Sciatic nerve (tissue), 2 donors: ENCODE data around the gene RTCA. TPM values are rescaled to one million over a fixed set of nuclear protein-coding genes. Genes with fewer than 3 reads are reported as not detected.
"Not testable (repeated sequence)": the region's sequence is repeated elsewhere in the genome, so short reads cannot be mapped to it uniquely, and the experiment has no call there.

Experiments used
- ATAC-seq: fragments of 200-7000 bp; cut with Tn5 transposase; one replicate; pipeline ENCODE4 v1.9.1; 2020; ENCODE audit warnings: mild to moderate bottlenecking, moderate library complexity
- DNase-seq: peaks from one replicate; pipeline ENCODE4 v3.0.0-alpha.2; 2020; ENCODE audit warnings: low spot score
- intact Hi-C: fragments of 100-400 bp; cut with DNase I; formaldehyde crosslinking; loops from one replicate; pipeline ENCODE4 v1.14.2; 2022
- total RNA-seq: library from RNA; stranded (reverse); fragmentation: NEBNext Ultra II Directional; extraction: Animal tissue kit (Norgen Biotek cat#: 25700); gene quantifications from one replicate; pipeline ENCODE4 v1.2.1, GENCODE V29; 2021
- donor health status: DM: no; HTN: no; CAD: no.
- donor health status: DM: no; HTN: no; CAD: no.

Gene RTCA
- total RNA-seq, 1 donor from 2014 or later: 23.6 TPM

DNA sequence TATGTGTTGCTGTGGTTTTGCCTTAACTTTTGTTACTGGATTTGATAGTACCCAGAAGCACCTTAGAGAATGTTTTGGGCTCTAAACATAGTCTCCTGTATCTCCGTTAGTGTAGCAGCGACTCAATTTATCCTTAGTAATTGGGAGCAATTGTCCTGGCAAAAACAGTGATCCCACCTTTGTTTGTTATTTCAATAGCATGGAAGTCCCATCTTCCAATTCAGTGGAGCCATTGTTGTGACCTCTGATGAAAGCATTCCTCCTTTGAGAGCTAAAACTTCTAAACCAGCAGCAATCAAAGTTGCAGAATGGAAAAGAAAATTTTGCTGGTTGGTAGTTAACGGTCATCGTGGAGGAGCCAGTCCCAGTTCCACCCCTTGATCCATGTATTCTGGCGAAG is 34.7 kb downstream of the RTCA start:
- intact Hi-C loops: no loop called here
- no peak for ATAC-seq
- DNase-seq: no peak

DNA sequence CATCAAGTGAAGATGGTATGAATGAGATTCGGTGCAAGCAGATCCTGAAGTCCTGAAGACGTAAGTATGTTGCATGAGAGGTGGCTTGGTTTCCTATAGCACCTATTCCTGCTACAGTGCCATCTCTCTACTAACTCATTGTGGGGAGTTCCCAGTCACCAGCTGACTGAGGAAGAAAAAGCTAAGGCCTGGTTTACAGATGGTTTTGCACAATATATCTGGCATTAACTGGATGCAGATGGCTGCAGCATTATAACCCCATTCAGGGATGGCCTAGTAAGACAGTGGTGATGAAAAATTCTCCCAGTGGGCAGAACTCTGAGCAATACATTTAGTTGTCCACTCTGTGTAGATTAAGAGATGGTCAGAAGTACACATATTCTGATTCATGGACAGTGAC is 36.7 kb downstream of the RTCA start:
- intact Hi-C loops: no loop called here
- DNase-seq (no peak), ATAC-seq (no peak)

DNA sequence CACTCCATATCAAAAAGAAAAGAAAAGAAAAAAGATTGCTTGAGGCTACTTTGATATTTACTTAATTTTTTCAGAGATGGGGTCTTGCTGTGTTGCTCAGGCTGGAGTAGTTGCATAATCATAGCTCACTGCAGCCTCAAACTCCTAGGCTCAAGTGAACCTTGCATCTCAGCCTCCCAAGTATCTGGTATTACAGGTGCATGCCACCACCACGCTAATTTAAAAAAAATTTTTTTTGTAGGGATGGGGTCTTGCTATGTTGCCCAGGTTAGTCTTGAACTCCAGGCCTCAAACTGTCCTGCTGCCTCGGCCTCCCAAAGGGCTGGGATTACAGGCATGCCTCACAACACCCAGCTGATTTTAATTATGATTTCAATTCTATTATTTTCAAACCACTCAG is 38.2 kb downstream of the RTCA start:
- DNase-seq: no peak
- intact Hi-C loops: no loop called here
- no peak for ATAC-seq

DNA sequence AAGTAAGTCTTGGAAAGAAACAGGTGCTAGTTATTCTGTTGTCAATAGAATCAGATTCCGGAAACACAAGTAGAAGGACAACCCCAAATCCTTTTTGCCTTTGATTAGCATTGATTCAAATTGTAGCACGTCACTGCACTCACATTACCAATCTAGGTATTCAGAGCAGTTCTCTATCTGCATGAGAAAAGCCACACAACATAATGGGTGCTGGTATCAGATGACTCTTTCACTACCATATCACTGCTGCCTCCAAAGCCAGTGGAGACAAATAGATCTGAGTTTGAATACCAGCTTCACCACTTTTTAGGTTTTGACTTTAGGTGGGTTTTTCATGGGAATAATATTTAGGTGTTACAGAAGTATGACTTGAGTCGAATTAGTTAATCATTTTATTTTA is 38.9 kb downstream of the RTCA start:
- ATAC-seq (no peak), DNase-seq (no peak)

DNA sequence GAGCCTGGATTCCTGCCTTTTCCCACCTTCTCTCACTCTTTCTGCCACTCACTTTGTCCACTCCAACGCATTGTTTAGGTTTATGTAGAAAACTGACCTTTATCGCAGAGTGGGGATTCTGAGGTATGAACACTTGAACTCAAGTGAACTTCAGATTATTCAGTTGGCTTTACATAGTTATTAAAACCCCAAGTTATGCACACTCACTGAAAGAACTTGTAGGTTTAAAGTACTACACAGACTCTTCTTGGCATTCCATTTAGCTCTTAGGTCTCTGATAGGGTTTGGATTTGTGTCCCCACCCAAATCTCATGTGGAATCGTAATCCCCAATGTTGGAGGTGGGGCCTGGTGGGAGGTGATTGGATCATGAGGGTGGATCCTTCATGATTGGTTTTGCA is 39.9 kb downstream of the RTCA start:
- DNase-seq: no peak
- ATAC-seq: no peak
- intact Hi-C loops: no loop called here

More for the DNA sequence above, 38.9 kb downstream of the RTCA start:
- intact Hi-C loops: no loop called here

DNA sequence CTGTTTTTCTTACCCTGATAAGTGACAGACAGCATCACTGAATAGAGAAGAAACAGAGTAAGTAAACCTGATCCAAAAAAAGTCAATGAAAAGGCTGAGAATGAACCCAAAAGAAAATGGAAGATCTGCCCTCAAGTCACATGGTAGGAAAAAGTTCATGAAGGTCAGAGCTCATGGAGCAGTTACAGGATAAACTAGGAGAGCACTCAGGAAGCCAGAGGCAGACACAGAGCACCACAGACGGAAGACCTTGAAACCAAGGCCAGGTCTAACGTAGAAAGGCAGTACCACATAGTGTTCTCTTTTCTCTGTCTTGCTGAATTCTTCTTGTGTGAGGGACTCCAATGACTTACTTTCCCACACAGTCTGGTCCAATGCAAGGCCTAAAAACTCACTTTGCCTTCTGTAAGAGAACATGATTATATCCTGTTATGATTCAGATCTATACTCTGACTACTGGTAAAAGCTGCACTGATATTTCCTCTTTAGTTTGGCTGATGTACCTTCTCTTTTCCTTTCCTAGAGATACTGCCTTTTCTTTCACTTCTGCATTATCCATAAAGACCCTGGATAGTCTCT is 40.8 kb downstream of the RTCA start:
- DNase-seq: no peak
- ATAC-seq: no peak
- intact Hi-C loops: no loop called here

DNA sequence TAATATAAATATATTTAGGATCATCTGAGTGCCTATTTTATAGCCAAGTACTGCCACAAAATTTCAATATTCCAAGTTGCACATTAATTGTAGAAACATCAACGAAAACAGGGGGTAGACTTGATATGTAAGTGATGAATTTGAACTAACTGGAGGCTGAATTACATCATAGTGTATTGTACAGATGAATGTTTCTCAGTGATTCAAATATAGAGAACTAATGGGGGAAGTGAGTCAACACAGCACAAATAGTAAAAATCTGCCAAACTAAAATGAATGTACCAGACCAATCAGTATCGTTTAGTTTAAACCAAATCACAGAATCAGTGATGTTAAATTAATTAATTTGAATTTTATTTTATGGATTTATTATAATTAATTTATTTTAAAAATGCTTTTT is 42.8 kb downstream of the RTCA start:
- DNase-seq (no peak), ATAC-seq (no peak)
- intact Hi-C loops: no loop called here

DNA sequence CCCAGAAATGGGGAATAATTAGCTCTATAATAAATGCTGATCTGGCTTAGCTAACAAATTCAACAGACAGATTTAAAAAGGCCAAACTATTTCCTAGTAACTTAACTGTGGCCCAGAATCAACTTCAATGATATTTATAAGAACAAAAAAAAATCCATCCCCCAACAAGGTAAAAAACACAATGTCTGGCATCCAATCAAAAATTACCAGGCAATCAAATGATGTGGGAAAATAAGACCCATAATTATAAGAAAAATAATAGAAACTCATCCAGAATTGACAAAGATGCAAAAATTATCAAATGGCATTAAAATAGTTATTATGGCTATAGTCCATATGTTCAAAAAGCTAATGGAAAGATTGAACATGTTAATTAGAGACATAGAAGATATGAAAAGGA is 43.8 kb downstream of the RTCA start:
- intact Hi-C loops: no loop called here
- no peak for DNase-seq
- no peak for ATAC-seq

DNA sequence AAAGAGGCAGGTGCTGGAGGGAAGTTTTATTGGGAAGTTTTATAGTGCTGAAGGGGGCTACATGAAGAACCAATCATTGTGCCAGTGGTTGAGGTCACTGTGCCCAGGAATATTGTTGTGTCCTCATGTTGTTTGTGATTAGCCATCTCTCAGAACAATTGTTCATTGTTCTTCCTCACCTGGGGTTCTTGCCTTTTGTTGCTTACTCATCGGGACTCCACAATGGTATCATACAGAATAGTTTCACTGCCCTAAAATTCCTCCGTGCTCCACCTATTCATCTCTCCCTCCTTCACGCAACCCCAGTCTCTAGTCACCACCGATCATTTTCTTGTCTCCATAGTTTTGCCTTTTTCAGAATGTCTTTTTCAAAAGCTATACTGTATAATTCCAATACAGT is 47.4 kb downstream of the RTCA start:
- no peak for DNase-seq
- no peak for ATAC-seq
- intact Hi-C loops: no loop called here

DNA sequence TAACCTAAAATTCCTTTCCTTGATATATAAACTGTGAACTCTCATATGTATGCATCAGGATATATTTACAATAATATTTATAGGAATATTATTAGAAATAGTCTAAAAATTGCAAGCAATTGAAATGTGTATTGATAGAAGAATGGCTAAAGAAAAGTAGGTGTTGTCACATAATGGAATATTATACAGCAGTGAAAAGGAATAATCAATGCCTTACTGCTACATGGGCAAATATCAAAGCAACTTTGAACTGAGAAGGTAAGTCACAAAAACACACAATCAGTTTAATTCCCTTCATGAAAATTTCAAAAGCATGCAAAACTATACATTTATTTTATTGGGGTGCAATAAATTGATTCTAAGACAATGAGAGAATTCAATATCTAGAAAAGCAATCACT is 50.6 kb downstream of the RTCA start:
- intact Hi-C loops: loop anchor here (5.0 kb wide), 1 partner anchor 894 kb away; no protein-coding TSS in a partner anchor
- ATAC-seq: no peak
- DNase-seq: no peak

DNA sequence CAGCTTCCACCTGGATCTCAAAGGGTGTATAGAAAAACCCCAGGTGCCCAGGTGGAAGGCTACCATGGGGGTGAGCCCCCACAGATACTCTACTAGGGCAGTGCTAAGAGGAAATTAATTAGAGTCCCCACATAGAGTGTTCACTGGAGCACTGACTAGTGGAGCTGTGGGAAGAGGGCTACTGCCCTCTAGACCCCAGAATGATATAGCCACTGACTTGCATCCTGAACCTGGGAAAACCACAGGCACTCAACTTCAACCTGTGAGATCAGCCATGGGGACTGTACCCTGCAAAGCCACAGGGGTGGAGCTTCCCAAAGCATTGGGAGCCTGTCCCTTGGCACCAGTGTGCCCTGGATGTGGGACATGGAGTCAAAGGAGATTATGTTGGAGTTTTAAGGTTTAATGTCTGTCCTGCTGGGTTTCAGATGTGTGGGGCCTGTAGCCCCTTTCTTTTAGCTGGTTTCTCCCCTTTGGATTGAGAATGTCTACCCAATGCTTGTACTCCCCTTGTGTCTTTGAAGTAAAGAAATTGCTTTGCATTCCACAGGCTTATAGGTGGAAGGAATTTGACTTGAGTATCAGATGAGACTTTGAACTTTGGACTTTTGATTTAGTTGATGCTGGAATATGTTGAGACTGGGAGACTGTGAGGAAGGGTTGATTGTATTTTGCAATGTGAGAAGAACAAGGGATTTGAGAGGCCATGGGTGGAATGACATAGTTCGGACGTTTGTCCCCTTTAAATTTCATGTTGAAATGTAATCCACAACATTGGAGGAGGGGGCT is 54.5 kb downstream of the RTCA start:
- ATAC-seq (no peak), DNase-seq (no peak)
- intact Hi-C loops: no loop called here

DNA sequence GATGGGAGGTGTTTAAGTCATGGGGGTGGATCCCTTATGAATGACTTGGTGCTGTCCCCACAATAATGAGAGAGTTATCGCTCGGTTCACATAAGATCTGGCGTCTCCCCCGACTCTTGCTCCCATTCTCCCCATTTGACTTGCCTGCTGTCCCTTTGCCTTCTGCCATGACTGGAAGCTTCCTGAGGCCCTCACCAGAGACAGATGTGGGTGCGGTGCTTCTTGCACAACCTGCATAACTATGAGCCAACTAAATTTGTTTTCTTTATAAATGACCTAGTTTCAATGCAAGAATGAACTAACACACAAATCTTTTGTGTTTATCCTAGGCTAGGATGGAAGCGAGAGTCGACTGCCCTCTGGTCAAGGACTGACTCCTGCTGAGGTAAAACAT is 55.1 kb downstream of the RTCA start:
- intact Hi-C loops: no loop called here
- DNase-seq (no peak), ATAC-seq (no peak)

DNA sequence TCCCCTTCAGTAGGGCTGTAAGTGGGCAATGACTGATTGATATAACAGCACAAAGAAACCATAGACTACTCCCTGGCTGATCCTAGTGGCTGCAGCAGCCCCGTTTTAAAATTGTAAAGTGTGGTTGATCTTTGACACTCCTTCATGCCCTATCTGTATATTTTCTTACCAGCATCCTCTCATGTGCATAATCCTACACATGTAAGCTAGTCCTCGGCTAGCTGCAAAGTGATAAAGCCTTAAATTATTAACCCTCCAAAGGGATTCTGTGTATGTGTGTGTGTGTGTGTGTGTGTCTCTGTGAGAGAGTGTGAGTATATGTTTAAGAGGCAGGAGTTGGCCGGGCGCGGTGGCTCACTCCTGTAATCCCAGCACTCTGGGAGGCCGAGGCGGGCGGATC is 55.5 kb downstream of the RTCA start:
- DNase-seq: no peak

DNA sequence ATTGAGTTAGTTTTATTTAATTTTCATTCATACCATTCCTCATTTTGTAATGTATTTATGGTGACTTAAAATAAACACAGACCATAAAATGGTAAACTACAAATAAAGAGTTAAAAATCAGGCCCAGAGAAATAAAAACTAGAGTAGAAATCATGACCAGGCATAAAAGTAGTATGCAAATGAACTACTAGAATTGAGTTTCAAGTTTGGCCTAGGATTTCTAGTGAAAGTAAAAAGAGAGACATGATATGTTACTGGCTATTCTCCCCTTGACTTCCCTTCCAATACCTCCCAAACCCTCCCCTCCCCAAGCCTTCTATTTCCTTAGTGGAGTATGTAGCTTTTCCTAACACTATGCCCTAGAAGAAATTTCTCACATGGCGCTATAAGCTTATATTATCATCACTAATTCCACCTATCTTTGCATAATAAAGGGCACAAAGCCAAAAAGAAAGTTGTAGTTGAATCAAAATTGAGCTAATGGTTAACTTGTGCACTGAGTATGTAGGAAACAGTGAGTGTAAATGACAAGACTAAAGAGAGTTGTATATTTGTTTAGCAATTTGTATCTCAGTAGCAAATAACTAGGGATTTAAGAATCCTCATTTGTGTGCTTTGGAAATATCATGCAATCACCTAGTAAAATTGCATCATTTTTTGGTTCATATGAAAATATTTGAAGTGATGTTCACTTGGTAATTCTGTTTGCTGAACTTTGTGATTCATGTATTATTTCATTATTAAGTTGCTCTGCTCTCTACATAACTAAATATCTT is 56.6 kb downstream of the RTCA start:
- intact Hi-C loops: no loop called here
- peak; percentile 73 for ATAC-seq
- DNase-seq: no peak

More for the DNA sequence above, 55.5 kb downstream of the RTCA start:
- intact Hi-C loops: no loop called here
- ATAC-seq: no peak

DNA sequence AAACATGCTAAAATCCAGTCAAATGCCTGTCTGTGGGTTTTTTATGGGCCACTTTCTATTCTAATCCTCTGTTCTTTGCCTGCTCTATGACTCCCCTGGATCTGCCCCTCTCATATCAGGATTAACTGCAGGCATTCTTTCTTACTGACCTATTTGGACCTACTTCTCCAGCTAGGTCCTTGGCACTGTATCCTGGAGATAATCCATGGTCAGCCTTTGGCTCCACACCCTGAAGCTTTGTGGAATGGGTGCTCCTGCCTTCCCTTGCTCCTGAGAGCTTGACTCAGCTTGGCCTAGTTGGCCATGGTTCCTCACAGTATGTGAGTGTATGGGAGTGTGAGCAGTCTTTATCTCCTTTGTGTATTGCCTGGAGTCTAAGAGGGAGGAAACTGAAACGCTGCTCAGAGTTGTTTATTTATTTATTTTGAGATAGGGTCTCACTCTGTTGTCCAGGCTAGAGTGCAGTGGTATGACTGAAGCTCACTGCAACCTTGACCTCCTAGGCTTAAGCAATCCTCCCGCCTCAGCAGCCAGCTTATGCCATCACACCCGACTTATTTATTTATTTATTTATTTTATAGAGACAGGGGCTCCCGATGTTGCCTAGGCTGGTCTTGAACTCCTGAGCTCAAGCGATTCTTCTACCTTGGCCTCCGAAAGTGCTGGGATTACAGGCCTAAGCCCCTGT is 57.5 kb downstream of the RTCA start:
- DNase-seq (no peak), ATAC-seq (peak; percentile 62)
- intact Hi-C loops: no loop called here

DNA sequence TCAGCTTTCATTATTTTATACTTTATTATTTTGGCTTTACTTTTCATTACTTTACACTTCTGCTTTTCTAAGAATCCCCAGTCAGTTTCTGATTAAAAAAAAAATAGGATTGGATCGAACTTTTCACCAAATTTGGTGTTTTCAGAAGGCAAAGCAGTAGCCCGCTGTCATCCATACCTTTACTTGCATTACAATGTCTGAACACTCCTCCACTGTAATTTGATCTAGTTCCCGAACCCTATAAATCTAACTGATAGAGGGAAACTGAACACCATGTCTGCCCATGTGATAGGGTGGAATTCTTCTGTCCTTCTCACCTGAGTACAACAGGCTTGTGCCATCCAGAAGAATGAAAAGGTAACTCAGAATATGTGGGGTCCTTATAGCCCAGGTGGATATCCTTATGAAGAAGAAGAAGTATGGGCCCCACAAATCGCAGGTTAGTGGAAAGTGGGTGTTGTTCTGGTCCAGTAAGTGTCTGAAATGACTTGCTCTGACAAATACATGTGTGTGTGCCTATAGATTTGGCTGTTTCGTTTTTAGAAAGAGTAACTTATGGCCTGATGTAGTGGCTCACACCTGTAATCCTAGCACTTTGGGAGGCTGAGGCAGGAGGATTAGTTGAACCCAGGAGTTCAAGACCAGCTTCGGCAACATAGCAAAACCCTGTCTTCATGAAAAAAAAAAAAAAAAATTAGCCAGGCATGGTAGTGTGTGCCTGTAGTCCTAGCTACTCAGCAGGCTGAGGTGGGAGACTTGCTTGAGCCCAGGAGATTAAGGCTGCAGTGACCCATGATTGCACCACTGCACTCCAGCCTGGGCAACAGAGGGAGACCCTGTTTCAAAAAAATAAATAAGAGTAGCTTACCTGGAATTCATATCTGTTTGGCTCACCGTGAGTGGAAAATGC is 59.7 kb downstream of the RTCA start:
- no peak for DNase-seq
- intact Hi-C loops: no loop called here
- ATAC-seq: no peak

DNA sequence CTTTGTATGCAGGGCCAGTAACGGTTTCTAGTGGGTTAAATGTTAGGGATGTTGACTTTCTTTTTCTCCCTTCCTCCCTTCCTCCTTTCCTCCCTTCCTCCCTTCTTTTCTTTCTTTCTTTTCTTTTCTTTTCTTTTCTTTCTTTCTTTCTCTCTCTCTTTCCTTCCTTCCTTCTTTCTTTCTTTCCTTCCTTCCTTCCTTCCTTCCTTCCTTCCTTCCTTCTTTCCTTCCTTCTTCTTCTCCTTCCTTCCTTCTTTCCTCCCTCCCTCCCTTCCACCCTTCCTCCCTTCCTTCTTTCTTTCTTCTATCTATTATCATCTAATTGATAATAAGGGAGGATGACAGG is 60.3 kb downstream of the RTCA start:
- intact Hi-C loops, DNase-seq, ATAC-seq: not testable (repeated sequence)

DNA sequence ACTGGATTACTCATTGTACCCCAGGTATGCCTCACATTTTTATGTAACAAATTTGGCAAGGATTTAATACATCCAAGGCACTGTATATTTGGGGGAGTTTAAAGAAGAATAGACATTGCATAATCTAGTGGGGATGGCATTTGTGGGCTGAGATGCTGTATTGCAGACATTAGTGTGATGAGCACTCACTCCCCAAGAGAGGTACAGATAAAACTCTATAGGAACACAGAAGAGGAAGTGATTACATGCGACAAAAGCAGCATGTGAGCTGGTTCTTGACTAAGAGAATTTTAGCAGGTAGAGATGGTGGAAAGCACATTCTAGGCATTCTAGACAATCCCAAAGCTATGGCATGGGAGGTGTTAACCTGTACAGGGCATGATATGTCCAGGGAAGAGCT is 62.1 kb downstream of the RTCA start:
- DNase-seq (no peak), ATAC-seq (no peak)
- intact Hi-C loops: no loop called here

DNA sequence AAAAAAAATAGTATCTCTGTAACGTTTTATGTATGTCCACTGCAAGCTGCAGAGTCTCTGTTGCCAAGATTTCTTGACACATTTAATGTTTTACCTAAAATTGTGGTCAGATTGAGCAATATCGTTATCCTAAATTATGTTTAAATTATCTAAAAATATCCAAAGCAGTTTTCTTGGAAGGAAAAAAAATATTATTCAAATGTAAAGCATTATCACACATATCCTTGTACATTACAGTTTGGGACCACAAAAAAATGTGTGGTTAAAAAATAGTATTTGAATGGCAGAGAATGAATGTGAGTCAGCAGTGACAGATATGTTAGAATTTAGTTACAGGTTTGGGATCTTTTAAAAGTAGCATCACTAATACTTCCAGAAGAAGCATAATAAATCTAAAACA is 65.1 kb downstream of the RTCA start:
- ATAC-seq, DNase-seq, intact Hi-C loops: not testable (repeated sequence)
